SU-DHL-6 (cell line): Measurements from ENCODE around the gene NDUFS2.

Experiments used
- EZH2phosphoT487 ChIP-seq: fragments of 200-600 bp; sonication (generic), shearing (Covaris generic); conservative IDR thresholded peaks from 2 replicates; pipeline ENCODE4 v1.6.1; 2018; ENCODE audit warnings: mild to moderate bottlenecking, antibody characterized with exemption, low read length, moderate library complexity, mixed read lengths
- TF ChIP-seq, protein P1 (sequence below): fragments of 200-600 bp; sonication (generic); IDR thresholded peaks from one replicate; pipeline ENCODE4 v1.5.1; 2017; ENCODE audit warnings: antibody characterized with exemption, mild to moderate bottlenecking, low read length, moderate library complexity; ENCODE audit not compliant: insufficient read depth, poor library complexity, severe bottlenecking

DNA sequence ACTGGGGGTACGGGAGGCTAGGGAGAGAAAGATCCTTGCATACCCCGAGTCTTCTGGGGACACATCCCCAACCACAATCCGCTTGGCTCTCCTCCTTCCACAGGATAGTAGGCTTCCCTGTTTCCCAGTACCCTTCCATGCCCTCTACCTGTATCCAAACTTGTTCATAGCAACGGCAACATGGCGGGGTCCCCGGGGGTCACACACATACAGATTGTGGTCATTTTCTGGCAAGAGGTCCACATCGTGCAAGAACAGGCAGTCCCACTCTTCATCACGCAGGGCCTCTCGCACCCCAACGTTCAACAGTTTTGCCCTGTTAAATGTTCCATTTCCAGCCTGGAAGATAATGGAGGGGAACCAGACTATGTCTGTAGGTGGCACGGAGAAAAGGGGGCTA is 28.5 kb upstream of the NDUFS2 start:
- TF ChIP-seq, protein P1, sequence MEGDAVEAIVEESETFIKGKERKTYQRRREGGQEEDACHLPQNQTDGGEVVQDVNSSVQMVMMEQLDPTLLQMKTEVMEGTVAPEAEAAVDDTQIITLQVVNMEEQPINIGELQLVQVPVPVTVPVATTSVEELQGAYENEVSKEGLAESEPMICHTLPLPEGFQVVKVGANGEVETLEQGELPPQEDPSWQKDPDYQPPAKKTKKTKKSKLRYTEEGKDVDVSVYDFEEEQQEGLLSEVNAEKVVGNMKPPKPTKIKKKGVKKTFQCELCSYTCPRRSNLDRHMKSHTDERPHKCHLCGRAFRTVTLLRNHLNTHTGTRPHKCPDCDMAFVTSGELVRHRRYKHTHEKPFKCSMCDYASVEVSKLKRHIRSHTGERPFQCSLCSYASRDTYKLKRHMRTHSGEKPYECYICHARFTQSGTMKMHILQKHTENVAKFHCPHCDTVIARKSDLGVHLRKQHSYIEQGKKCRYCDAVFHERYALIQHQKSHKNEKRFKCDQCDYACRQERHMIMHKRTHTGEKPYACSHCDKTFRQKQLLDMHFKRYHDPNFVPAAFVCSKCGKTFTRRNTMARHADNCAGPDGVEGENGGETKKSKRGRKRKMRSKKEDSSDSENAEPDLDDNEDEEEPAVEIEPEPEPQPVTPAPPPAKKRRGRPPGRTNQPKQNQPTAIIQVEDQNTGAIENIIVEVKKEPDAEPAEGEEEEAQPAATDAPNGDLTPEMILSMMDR: no peak
- no peak for TF ChIP-seq EZH2phosphoT487
